H1 (cell line): Measurements from ENCODE around the gene GOLGA7B. TPM values are rescaled to one million over a fixed set of nuclear protein-coding genes. Genes with fewer than 3 reads are reported as not detected.

ENCODE experiments used
- ATF2 ChIP-seq: IDR thresholded peaks from 2 replicates; pipeline ENCODE4 v1.6.1; 2012; ENCODE audit warnings: low read length, inconsistent platforms
- CHD1 ChIP-seq: IDR thresholded peaks from 2 replicates; pipeline ENCODE4 v1.6.1; 2012; ENCODE audit warnings: low read depth, low read length, improper control_type of control experiment
- NRF1 ChIP-seq: IDR thresholded peaks from 2 replicates; pipeline ENCODE4 v1.6.1; 2011; ENCODE audit warnings: mild to moderate bottlenecking, low read depth, low read length, improper control_type of control experiment
- SIRT6 ChIP-seq: IDR thresholded peaks from one replicate; pipeline ENCODE4 v1.7.1; 2012; ENCODE audit warnings: low read length, inconsistent platforms
- SP2 ChIP-seq: IDR thresholded peaks from 2 replicates; pipeline ENCODE4 v1.6.1; 2012; ENCODE audit warnings: mild to moderate bottlenecking, low read length, inconsistent platforms
- polyA plus RNA-seq, 7 experiments: library from polyadenylated mRNA; depleted of rRNA in 3 of 7; stranded (reverse) in 5 of 7; unstranded in 2 of 7; fragments of >200 nt in 5 of 7; fragments of 200-250 nt in 2 of 7; gene quantifications; 1 replicate in 5 of 7; 2 replicates in 1 of 7; 4 replicates in 1 of 7; pipeline versions ENCODE4 v1.2.1 to v1.2.3, GENCODE V29; 2011 to 2013; ENCODE audit warnings: missing spikeins in 2 of 7, mixed read lengths in 2 of 7
- total RNA-seq: library from RNA; stranded (reverse); fragmentation: NEBNext Ultra II Directional; extraction: Animal tissue kit (Norgen Biotek cat#: 25700); gene quantifications from 2 replicates; pipeline ENCODE4 v1.2.1, GENCODE V29; 2021

The GOLGA7B gene
- total and polyA plus RNA-seq, 2 of the 8 experiments (the other 6 are each of a cell fraction or from before 2014, with no cell fraction given): 0.04 to 0.14 TPM

- TF ChIP-seq ATF2: no peak
- TF ChIP-seq NRF1: no peak
- TF ChIP-seq SP2: no peak
- no peak for TF ChIP-seq SIRT6
- no peak for TF ChIP-seq CHD1
These were observed 19.7 kb downstream of the GOLGA7B start (continued) for GRCh38 chr10:97869091-97870042.
